ENCODE results near the gene MAD1L1.

DNA sequence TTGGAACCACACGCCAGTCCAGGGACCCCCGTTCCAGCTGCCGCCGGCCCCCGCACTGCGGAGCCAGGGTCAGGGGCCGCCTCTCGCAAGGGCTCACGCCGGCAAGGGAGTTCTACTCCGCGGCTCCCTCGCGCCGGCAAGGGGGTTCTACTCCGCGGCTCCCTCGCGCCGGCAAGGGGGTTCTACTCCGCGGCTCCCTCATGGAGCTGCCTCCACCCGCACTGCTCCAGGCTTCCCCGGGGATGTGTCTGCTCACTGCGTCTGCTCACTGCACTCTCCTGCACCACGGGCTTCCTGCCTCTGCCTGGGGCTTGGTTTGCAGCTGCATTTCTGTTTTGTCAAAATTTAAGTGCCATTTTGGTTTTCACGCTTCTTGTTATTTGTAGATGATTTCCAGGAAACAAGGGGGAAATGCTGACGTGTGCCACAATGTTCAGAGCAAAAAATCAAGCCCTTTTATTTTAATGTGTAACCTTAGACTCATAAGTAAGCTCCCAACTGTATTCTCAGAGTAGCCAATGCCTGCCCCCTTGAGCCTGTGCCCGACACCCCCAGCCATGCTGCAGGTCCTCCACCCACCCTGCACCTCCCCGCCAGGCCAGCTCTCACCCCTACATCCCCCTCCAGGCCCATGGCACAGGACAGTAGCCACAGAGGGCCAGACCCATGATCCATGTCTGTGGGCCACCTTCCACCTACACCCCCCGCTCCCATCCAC is 246.2 kb downstream of the MAD1L1 start:
- TF ChIP-seq, protein P1, sequence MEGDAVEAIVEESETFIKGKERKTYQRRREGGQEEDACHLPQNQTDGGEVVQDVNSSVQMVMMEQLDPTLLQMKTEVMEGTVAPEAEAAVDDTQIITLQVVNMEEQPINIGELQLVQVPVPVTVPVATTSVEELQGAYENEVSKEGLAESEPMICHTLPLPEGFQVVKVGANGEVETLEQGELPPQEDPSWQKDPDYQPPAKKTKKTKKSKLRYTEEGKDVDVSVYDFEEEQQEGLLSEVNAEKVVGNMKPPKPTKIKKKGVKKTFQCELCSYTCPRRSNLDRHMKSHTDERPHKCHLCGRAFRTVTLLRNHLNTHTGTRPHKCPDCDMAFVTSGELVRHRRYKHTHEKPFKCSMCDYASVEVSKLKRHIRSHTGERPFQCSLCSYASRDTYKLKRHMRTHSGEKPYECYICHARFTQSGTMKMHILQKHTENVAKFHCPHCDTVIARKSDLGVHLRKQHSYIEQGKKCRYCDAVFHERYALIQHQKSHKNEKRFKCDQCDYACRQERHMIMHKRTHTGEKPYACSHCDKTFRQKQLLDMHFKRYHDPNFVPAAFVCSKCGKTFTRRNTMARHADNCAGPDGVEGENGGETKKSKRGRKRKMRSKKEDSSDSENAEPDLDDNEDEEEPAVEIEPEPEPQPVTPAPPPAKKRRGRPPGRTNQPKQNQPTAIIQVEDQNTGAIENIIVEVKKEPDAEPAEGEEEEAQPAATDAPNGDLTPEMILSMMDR (IDR thresholded peaks at IDR 0.05; ENCODE audit: borderline replicate concordance, extremely low read depth, low read length, poor library complexity, severe bottlenecking): no peak
- no peak for TF ChIP-seq EZH2 (IDR thresholded peaks at IDR 0.05; ENCODE audit: borderline replicate concordance, low read depth, low read length, severe bottlenecking)

Data from DND-41 (cell line).